Right lobe of liver (tissue), 6 donors: ENCODE data around the gene RRP1. TPM values are rescaled to one million over a fixed set of nuclear protein-coding genes. Genes with fewer than 3 reads are reported as not detected.

Experiments used
- ATAC-seq, 4 donors: fragments of 200-7000 bp; cut with Tn5 transposase; one replicate each; pipeline ENCODE4 v1.9.1; 2020; ENCODE audit warnings: mild to moderate bottlenecking in 4 of 4, moderate library complexity in 4 of 4
- DNase-seq, 3 donors: peaks; one replicate each; pipeline ENCODE4 v3.0.0-alpha.2; 2020
- H3K27ac ChIP-seq, 3 donors: fragments of 200-600 bp; one replicate each; pipeline ENCODE4 v1.8.0; 2022
- H3K27me3 ChIP-seq, 2 donors: fragments of 200-600 bp; one replicate each; pipeline ENCODE4 v1.8.0; 2022
- H3K36me3 ChIP-seq, 4 donors: fragments of 200-600 bp; sonication (generic) in 1 of 4; one replicate each; pipeline versions ENCODE4 v1.5.1 to v1.8.0; 2017 to 2022; ENCODE audit warnings: control low read depth in 1 of 4
- H3K4me1 ChIP-seq, 4 donors: fragments of 200-600 bp; sonication (generic) in 1 of 4; one replicate each; pipeline versions ENCODE4 v1.5.1 to v1.8.0; 2017 to 2022; ENCODE audit warnings: control low read depth in 1 of 4
- H3K4me3 ChIP-seq, 3 donors: fragments of 200-600 bp; one replicate each; pipeline ENCODE4 v1.8.0; 2022
- H3K9me3 ChIP-seq, 4 donors: fragments of 200-600 bp; sonication (generic) in 1 of 4; one replicate each; pipeline versions ENCODE4 v1.5.1 to v1.8.0; 2017 to 2022; ENCODE audit warnings: control low read depth in 1 of 4
- POLR2A ChIP-seq: fragments of 450-650 bp; IDR thresholded peaks from one replicate; pipeline ENCODE4 v1.6.1; 2017; ENCODE audit warnings: antibody characterized with exemption, mild to moderate bottlenecking
- WGBS: methylation state at CpG from one replicate; pipeline ENCODE4 v1.1.6; 2018; ENCODE audit warnings: low coverage, low lambda C conversion rate; ENCODE audit not compliant: insufficient coverage; ENCODE audit errors: missing lambda C conversion rate; 5-methylcytosine and 5-hydroxymethylcytosine counted together
- intact Hi-C, 2 donors: fragments of 100-400 bp; cut with DNase I; formaldehyde crosslinking; loops; one replicate each; pipeline versions ENCODE4 v1.11.2 to v1.14.1; 2022
- total RNA-seq, 6 experiments: library from RNA; depleted of rRNA in 2 of 6; stranded (reverse); fragments of >200 nt in 2 of 6; fragmentation: NEBNext Ultra II Directional in 3 of 6; extraction: Animal tissue kit (Norgen Biotek cat#: 25700) in 3 of 6; gene quantifications; one replicate each; pipeline versions ENCODE4 v1.1.0 to v1.2.4, GENCODE V29; 2016 to 2023
- TF ChIP-seq, protein P1 (sequence below), 4 donors: fragments of 200-600 bp in 3 of 4; fragments of 450-650 bp in 1 of 4; IDR thresholded peaks; one replicate each; pipeline versions ENCODE4 v1.5.1 to v1.8.0; 2016 to 2022; ENCODE audit warnings: antibody characterized with exemption in 4 of 4, mild to moderate bottlenecking in 2 of 4
- donor health status: DM: no; HTN: yes; CAD: no.
- donor health status: DM: no; HTN: no; CAD: no.
- donor health status: DM: no; HTN: no; CAD: no.
- donor health status: DM: no; HTN: yes; CAD: no.
- donor health status: DM: no; HTN: yes; CAD: no.

Gene RRP1
- total RNA-seq, 6 experiments from 2014 or later: 8.8 to 25.1 (median 12.9) TPM

DNA sequence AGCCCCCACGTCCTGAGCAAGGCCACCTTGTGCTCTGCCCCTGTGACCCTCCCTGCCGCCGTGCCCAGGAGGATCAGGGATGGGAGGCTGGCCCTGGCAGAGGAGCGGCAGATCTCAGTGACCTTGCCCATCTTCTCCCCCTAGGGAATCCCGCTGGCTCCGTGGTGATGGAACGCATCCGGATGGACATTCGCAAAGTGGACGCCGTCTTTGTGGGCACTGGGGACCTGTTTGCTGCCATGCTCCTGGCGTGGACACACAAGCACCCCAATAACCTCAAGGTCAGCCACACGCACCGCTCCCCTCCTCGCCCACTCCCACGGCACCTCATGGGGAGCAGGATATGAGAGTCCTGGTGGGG is 36.0 kb upstream of the RRP1 start:
- ATAC-seq: no peak
- peaks cover 0 to 18% (median 9%) of the 10 kb centered on the region in 4 donors for H3K4me1 ChIP-seq
- no peak for DNase-seq
- H3K4me3 ChIP-seq: no peak overlapping the region
- TF ChIP-seq, protein P1, sequence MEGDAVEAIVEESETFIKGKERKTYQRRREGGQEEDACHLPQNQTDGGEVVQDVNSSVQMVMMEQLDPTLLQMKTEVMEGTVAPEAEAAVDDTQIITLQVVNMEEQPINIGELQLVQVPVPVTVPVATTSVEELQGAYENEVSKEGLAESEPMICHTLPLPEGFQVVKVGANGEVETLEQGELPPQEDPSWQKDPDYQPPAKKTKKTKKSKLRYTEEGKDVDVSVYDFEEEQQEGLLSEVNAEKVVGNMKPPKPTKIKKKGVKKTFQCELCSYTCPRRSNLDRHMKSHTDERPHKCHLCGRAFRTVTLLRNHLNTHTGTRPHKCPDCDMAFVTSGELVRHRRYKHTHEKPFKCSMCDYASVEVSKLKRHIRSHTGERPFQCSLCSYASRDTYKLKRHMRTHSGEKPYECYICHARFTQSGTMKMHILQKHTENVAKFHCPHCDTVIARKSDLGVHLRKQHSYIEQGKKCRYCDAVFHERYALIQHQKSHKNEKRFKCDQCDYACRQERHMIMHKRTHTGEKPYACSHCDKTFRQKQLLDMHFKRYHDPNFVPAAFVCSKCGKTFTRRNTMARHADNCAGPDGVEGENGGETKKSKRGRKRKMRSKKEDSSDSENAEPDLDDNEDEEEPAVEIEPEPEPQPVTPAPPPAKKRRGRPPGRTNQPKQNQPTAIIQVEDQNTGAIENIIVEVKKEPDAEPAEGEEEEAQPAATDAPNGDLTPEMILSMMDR (IDR thresholded peaks at IDR 0.05): no peak
- TF ChIP-seq POLR2A: no peak
- 90% methylated on average over 6 of the region's 16 CpGs for WGBS
- H3K9me3 ChIP-seq: no peaks in the 10 kb centered on the region
- intact Hi-C loops: loop anchor here in 1 of 2 donors (10.0 kb wide), 1 partner anchor 59 kb away; no protein-coding TSS in a partner anchor
- H3K27ac ChIP-seq: no peak overlapping the region
- H3K27me3 ChIP-seq: no peaks in the 10 kb centered on the region
- peaks cover 0 to 58% (median 11%) of the 10 kb centered on the region in 4 donors for H3K36me3 ChIP-seq

DNA sequence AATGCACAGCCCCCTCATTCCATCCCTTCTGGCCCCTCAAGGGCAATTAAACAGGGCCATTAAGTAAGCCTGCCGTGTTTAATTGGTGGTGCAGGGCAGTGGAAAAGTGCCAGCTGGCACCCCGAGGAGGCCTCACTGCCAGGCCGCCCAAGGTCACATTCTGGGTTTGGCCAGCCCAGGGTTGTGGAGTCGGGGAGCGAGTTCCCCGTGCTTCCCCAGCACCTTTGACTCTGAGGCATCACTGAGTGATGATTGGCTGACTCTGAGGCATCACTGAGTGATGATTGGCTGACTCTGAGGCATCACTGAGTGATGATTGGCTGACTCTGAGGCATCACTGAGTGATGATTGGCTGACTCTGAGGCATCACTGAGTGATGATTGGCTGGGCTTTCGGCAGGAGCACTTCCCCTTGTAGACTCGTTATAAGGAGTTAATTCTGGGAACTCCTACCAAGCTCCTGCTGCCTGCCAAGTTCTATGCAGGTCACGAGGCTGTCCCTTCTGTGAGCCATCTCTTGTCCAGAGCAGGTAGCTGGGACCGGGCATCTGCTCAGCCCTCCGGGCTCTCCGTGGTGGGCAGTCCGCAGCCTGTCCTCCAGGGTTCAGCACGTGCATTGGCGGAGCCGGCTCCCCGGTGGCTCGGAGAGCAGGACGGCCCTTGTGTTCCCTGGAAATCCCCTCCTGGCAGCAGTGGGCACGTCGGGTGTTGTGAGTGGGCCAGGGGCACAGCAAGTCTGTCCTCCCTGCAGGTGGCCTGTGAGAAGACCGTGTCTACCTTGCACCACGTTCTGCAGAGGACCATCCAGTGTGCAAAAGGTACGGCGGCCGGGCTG is 34.2 kb upstream of the RRP1 start:
- DNase-seq: no peak
- TF ChIP-seq, protein P1 (IDR thresholded peaks at IDR 0.05): no peak
- no peak for TF ChIP-seq POLR2A
- Histone ChIP-seq H3K4me1 (peaks cover 0 to 23% (median 9%) of the 10 kb centered on the region in 4 donors), H3K36me3 (peaks cover 0 to 42% (median 11%) of the 10 kb centered on the region in 4 donors), H3K9me3 (no peaks in the 10 kb centered on the region), H3K27ac (no peak overlapping the region), H3K4me3 (no peak overlapping the region), H3K27me3 (no peaks in the 10 kb centered on the region)
- peak in 2 of 4 donors; percentile 26 to 39 for ATAC-seq
- WGBS: 77% methylated on average over 8 of the region's 26 CpGs
- intact Hi-C loops: loop anchor here in 1 of 2 donors (10.0 kb wide), 1 partner anchor 60 kb away; no protein-coding TSS in a partner anchor

DNA sequence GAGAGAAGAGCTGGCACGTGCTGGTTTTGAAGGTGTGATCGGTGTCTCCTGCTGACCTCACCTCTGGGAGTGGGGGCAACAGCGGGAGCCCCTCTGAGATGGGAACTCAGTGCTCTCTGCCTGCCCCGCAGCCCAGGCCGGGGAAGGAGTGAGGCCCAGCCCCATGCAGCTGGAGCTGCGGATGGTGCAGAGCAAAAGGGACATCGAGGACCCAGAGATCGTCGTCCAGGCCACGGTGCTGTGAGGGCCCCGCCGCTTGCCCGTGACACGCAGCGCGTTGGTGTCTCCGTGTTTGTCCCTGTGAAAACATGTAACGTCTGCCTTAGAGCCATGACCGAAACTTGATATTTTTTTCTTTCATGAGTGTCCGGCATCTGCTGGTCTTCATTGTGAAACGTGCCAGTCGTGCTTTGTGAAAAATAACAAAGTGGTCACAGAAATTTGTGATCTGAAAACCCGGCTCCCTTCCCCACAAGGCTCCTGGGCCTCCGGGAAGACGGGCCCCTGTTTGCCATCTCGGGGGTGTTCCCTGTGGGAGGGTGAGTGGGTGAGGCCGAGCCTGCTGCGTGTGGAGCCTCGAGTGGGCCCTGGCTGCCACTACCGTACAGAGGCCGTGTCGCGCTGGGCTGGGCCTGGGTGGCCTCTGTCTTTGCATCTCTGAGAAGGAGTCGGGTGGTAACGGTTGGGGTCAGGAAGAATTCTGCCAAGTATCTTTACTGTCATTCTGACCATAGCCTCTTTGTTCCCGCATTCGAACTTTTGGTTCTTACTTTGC is 33.4 kb upstream of the RRP1 start:
- Histone ChIP-seq H3K27me3 (no peaks in the 10 kb centered on the region), H3K4me3 (no peak overlapping the region), H3K4me1 (peaks cover 0 to 23% (median 9%) of the 10 kb centered on the region in 4 donors), H3K36me3 (peaks cover 0 to 48% (median 11%) of the 10 kb centered on the region in 4 donors), H3K9me3 (no peaks in the 10 kb centered on the region), H3K27ac (no peak overlapping the region)
- TF ChIP-seq, protein P1 (IDR thresholded peaks at IDR 0.05): no peak
- no peak for TF ChIP-seq POLR2A
- DNase-seq (no peak), ATAC-seq (no peak)
- intact Hi-C loops: loop anchor here in 1 of 2 donors (10.0 kb wide), 1 partner anchor 61 kb away; no protein-coding TSS in a partner anchor
- WGBS: 95% methylated on average over 18 of the region's 37 CpGs

DNA sequence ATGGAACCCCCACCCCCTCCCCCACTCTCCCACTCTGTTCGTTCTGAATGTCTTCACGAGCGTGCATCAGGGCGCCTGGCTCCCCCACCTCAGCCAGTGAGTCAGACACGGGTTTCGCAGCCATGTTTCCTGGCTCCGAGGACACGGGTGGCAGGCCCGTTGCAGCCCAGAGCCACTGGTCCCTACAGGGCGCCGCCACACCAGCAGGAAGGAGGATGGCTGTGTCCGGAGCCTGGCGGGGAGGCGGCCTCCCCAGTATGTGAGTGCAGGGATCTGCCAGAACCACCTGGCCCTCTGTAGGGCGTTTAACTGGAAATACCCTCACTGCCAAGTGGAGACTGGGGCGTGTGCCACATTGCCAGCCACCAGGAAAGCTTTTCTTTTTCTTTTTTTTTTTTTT is 31.8 kb upstream of the RRP1 start:
- Histone ChIP-seq H3K9me3 (no peaks in the 10 kb centered on the region), H3K27ac (peak overlapping the region; percentile 30 to 49 (median 43)), H3K36me3 (peaks cover 0 to 40% (median 11%) of the 10 kb centered on the region in 4 donors), H3K27me3 (no peaks in the 10 kb centered on the region), H3K4me3 (no peak overlapping the region), H3K4me1 (peaks cover 0 to 23% (median 9%) of the 10 kb centered on the region in 4 donors)
- peak; percentile 29 to 55 (median 41) for ATAC-seq
- TF ChIP-seq, protein P1 (IDR thresholded peaks at IDR 0.05): no peak
- TF ChIP-seq POLR2A: no peak
- WGBS: 57% methylated on average over 5 of the region's 16 CpGs
- DNase-seq: no peak
- intact Hi-C loops: loop anchor here in 1 of 2 donors (10.0 kb wide), 1 partner anchor 63 kb away; no protein-coding TSS in a partner anchor
